ENCODE data around the gene KCNIP4. TPM values are rescaled to one million over a fixed set of nuclear protein-coding genes. Genes with fewer than 3 reads are reported as not detected.
"Not testable (repeated sequence)": the region's sequence is repeated elsewhere in the genome, so short reads cannot be mapped to it uniquely, and the experiment has no call there.

The KCNIP4 gene
- total and polyA plus RNA-seq, 9 of the 15 experiments (the other 6 are each of a cell fraction or from before 2014, with no cell fraction given), result 0.25 to 0.41 TPM; not detected in 7

DNA sequence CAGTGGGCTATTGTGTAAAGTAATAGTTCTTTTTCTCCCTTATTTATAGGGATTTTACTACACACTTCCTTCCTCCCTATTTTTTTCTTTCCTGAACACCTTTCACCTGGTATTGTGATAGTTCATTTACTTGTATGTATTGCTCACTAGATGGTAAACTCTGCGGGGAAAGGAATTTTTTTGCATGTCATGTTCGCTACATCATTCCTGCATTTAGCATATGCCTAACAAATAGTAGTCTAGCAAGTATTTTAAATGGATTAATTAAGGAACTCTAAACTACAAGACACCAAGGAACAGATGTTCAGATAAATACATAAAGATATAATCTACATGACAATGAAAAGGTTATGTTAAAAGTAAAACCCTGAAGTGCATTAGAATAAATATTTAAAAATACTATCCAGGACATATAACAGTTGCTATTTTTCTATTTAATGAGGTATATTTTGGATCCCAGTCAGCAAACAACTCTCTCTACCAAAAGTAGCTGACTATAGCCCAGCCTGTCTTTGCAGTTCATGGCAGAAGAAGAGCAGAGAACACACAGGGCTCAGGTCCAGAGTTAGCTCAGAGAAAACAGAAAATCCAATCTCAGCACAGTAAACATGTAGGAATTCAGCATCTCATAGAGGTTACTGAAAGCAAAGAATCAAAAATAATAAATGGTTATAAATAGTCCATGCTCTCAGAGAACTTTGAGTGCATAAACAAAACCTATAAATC is 1160.5 kb downstream of the KCNIP4 start:
- no peak overlapping the region for H3K27ac ChIP-seq (ENCODE audit: extremely low read depth, low read depth, low read length)
- H3K9me1 ChIP-seq (ENCODE audit: control insufficient read depth, insufficient read depth, low read length), result no peaks in the 10 kb centered on the region
- H4K20me1 ChIP-seq (replicated peaks; ENCODE audit: control insufficient read depth, insufficient read depth, low read length), result no peaks in the 10 kb centered on the region
- TF ChIP-seq, protein P1, sequence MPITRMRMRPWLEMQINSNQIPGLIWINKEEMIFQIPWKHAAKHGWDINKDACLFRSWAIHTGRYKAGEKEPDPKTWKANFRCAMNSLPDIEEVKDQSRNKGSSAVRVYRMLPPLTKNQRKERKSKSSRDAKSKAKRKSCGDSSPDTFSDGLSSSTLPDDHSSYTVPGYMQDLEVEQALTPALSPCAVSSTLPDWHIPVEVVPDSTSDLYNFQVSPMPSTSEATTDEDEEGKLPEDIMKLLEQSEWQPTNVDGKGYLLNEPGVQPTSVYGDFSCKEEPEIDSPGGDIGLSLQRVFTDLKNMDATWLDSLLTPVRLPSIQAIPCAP (CRISPR knock-in tag; IDR thresholded peaks at IDR 0.05; ENCODE audit: borderline replicate concordance), result no peak
- TF ChIP-seq POLR2AphosphoS5 (IDR thresholded peaks at IDR 0.05; ENCODE audit: control insufficient read depth, insufficient read depth, low read depth, low read length) (no peak), SMAD3 (CRISPR knock-in tag; conservative IDR thresholded peaks at IDR 0.05) (no peak), MIER1 (IDR thresholded peaks at IDR 0.05; ENCODE audit: low read depth) (no peak)
- CTCF ChIA-PET (ENCODE audit: low intra/inter-chr PET ratio), result no interaction called here
- POLR2A ChIA-PET, result no interaction called here
- ATAC-seq, result no peak
- 0% methylated on average over 2 of the region's 2 CpGs for WGBS (ENCODE audit: insufficient coverage, low coverage, missing lambda C conversion rate)
- H2AFZ ChIP-seq (ENCODE audit: low read depth, low read length), result no peak overlapping the region
- no peak for FAIRE-seq
- no peaks in the 10 kb centered on the region for H3K4me1 ChIP-seq (replicated peaks in 1 of 2; ENCODE audit: control insufficient read depth in 2 of 2, insufficient read depth in 2 of 2, low read length in 2 of 2)
- intact Hi-C loops (cut with micrococcal nuclease) (no loop called here), in situ Hi-C loops (cut with MboI) (no loop called here)
- BruUV-seq (replicated peaks), result no TSS peak
- no peak overlapping the region for H3K9ac ChIP-seq (ENCODE audit: insufficient read depth in 1 of 2, low read depth in 2 of 2, low read length in 2 of 2)
- H3K79me2 ChIP-seq (ENCODE audit: control insufficient read depth, insufficient read depth, low read length), result no peaks in the 10 kb centered on the region
- DNase-seq (ENCODE audit: extremely low read depth in 1 of 4, low spot score in 3 of 4), result no peak
- no peak overlapping the region for H3K4me2 ChIP-seq (ENCODE audit: insufficient read depth, low read length)
- no peaks in the 10 kb centered on the region for H3K9me3 ChIP-seq (replicated peaks; ENCODE audit: control insufficient read depth, insufficient read depth, low read depth, low read length)
- no peak overlapping the region for H3K4me3 ChIP-seq
- no peaks in the 10 kb centered on the region for H3K27me3 ChIP-seq (ENCODE audit: control insufficient read depth in 2 of 2, insufficient read depth in 2 of 2, low read length in 2 of 2)
- H3K36me3 ChIP-seq (ENCODE audit: control insufficient read depth, insufficient read depth, low read length), result no peaks in the 10 kb centered on the region

DNA sequence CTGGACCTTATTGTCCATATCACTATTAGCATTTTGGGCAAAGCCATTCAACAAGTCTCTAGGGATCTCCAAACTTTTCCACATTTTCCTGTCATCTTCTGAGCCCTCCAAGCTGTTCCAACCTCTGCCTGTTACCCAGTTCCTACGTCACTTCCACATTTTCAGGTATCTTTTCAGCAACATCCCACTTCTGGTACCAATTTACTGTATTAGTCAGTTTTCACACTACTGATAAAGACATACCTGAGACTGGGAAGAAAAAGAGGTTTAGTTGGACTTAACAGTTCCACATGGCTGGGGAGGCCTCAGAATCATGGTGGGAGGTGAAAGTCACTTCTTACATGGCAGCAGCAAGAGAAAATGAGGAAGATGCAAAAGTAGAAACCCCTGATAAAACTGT is 1165.4 kb downstream of the KCNIP4 start:
- BruUV-seq (replicated peaks); H3K27ac ChIP-seq (ENCODE audit: extremely low read depth, low read depth, low read length); intact Hi-C loops (cut with micrococcal nuclease); H4K20me1 ChIP-seq (replicated peaks; ENCODE audit: control insufficient read depth, insufficient read depth, low read length); DNase-seq (ENCODE audit: extremely low read depth in 1 of 4, low spot score in 3 of 4); in situ Hi-C loops (cut with MboI); H3K9ac ChIP-seq (ENCODE audit: insufficient read depth in 1 of 2, low read depth in 2 of 2, low read length in 2 of 2); H3K4me3 ChIP-seq; ATAC-seq; H2AFZ ChIP-seq (ENCODE audit: low read depth, low read length); CTCF ChIA-PET (ENCODE audit: low intra/inter-chr PET ratio); H3K9me1 ChIP-seq (ENCODE audit: control insufficient read depth, insufficient read depth, low read length); H3K27me3 ChIP-seq (ENCODE audit: control insufficient read depth in 2 of 2, insufficient read depth in 2 of 2, low read length in 2 of 2); H3K9me3 ChIP-seq (replicated peaks; ENCODE audit: control insufficient read depth, insufficient read depth, low read depth, low read length); POLR2A ChIA-PET; H3K79me2 ChIP-seq (ENCODE audit: control insufficient read depth, insufficient read depth, low read length); FAIRE-seq; H3K36me3 ChIP-seq (ENCODE audit: control insufficient read depth, insufficient read depth, low read length); H3K4me1 ChIP-seq (replicated peaks in 1 of 2; ENCODE audit: control insufficient read depth in 2 of 2, insufficient read depth in 2 of 2, low read length in 2 of 2); H3K4me2 ChIP-seq (ENCODE audit: insufficient read depth, low read length): not testable (repeated sequence)
- peak; percentile 72 for TF ChIP-seq ZNF707 (CRISPR knock-in tag; conservative IDR thresholded peaks at IDR 0.05)
- WGBS (ENCODE audit: insufficient coverage, low coverage, missing lambda C conversion rate), result 0% methylated on average over 1 of the region's 1 CpG
